DOHH2 (cell line): ENCODE results near the gene KMT2C.

Experiments
- CTCF ChIP-seq: fragments of 200-600 bp; sonication (generic); IDR thresholded peaks from one replicate; pipeline ENCODE4 v1.5.1; 2014; ENCODE audit warnings: antibody characterized with exemption, mild to moderate bottlenecking, low read depth, low read length; ENCODE audit not compliant: poor library complexity, severe bottlenecking
- EZH2phosphoT487 ChIP-seq: fragments of 200-600 bp; sonication (generic); IDR thresholded peaks from 2 replicates; pipeline ENCODE4 v1.6.1; 2017; ENCODE audit warnings: borderline replicate concordance, mild to moderate bottlenecking, antibody characterized with exemption, low read length, moderate library complexity, mixed read lengths

GRCh38 chr7:152089183-152089582 lies 346.6 kb downstream of the KMT2C start:
- TF ChIP-seq CTCF = no peak
- TF ChIP-seq EZH2phosphoT487 = no peak
